GM12873 (cell line): ENCODE results near the gene FGF18.

ENCODE experiments used
- CTCF ChIP-seq: IDR thresholded peaks from 2 replicates; pipeline ENCODE4 v1.5.1; 2012; ENCODE audit warnings: low read depth, mild to moderate bottlenecking, moderate library complexity, low read length, control low read depth; ENCODE audit not compliant: insufficient read depth; ENCODE audit errors: missing control alignments

Gene FGF18

GRCh38 chr5:171464829-171465228 is 45.4 kb downstream of the FGF18 start:
- no peak for TF ChIP-seq CTCF

- TF ChIP-seq CTCF, result no peak
These were observed 47.7 kb downstream of the FGF18 start for GRCh38 chr5:171467107-171467506.

- TF ChIP-seq CTCF, result no peak
These were observed 49.9 kb downstream of the FGF18 start for GRCh38 chr5:171469326-171469725.

- TF ChIP-seq CTCF, result no peak
These were observed 51.0 kb downstream of the FGF18 start for GRCh38 chr5:171470420-171470819.

GRCh38 chr5:171474230-171474813 is 54.9 kb downstream of the FGF18 start:
- TF ChIP-seq CTCF, result no peak

GRCh38 chr5:171475596-171475995 is 56.1 kb downstream of the FGF18 start:
- TF ChIP-seq CTCF, result no peak

GRCh38 chr5:171476701-171477100 is 57.3 kb downstream of the FGF18 start:
- TF ChIP-seq CTCF, result no peak
